AG04449 (cell line): ENCODE results near the gene NR1I3.

ENCODE experiments used
- CTCF ChIA-PET: fragments of 350-600 bp; formaldehyde crosslinking; extraction: SDS; loops from one replicate; lab custom pipeline; 2021; ENCODE audit warnings: antibody characterized with exemption; lab: Yijun Ruan, JAX
- POLR2A ChIA-PET: fragments of 400-600, 350-600 bp; formaldehyde crosslinking; extraction: SDS; loops from one replicate; lab custom pipeline; 2020; ENCODE audit warnings: antibody characterized with exemption, inconsistent platforms; lab: Yijun Ruan, JAX
- DNase-seq: peaks from one replicate; pipeline ENCODE4 v3.0.0-alpha.2; 2010; ENCODE audit warnings: low read depth, low spot score
- H3K4me3 ChIP-seq: 2 replicates; pipeline ENCODE4 v1.5.1; 2011; ENCODE audit warnings: low read depth, mild to moderate bottlenecking, control low read depth, low read length
- CTCF ChIP-seq: IDR thresholded peaks from one replicate; pipeline ENCODE4 v1.5.1; 2011; ENCODE audit warnings: mild to moderate bottlenecking, moderate library complexity, low read length, control low read depth, inconsistent platforms; ENCODE audit not compliant: insufficient read depth; ENCODE audit errors: missing control alignments

Gene NR1I3

GRCh38 chr1:161217831-161218230 lies 20.2 kb downstream of the NR1I3 start:
- ChIA-PET POLR2A (interaction anchor here (0.8 to 2.3 kb wide), 3 partner anchors 15 to 21 kb away, joined by 3 to 13 read pairs (median 4); partner anchors contain the start of gene NDUFS2), CTCF (interaction anchor here (1.2 to 23.5 kb wide), 4 partner anchors 9 to 165 kb away, joined by 3 to 758 read pairs (median 53); partner anchors contain the start of genes ADAMTS4, NDUFS2 and TOMM40L)
- H3K4me3 ChIP-seq, result no peak overlapping the region
- DNase-seq, result no peak
- TF ChIP-seq CTCF, result no peak

GRCh38 chr1:161216945-161217712 lies 20.9 kb downstream of the NR1I3 start:
- no peak for TF ChIP-seq CTCF
- POLR2A ChIA-PET, result interaction anchor here (0.6 to 2.3 kb wide), 4 partner anchors 8 to 41 kb away, joined by 3 to 13 read pairs (median 4); partner anchors contain the start of genes NDUFS2 and TOMM40L
- CTCF ChIA-PET, result interaction anchor here (1.2 to 23.5 kb wide), 4 partner anchors 10 to 165 kb away, joined by 3 to 758 read pairs (median 53); partner anchors contain the start of genes ADAMTS4, NDUFS2 and TOMM40L
- no peak overlapping the region for H3K4me3 ChIP-seq
- DNase-seq, result no peak

- no peak for TF ChIP-seq CTCF
- H3K4me3 ChIP-seq, result no peak within 1 kb of the TSS
- CTCF ChIA-PET, result interaction anchor here (1.0 to 23.5 kb wide), 3 partner anchors 12 to 167 kb away, joined by 3 to 758 read pairs (median 97); partner anchors contain the start of genes ADAMTS4, NDUFS2 and TOMM40L
- POLR2A ChIA-PET, result interaction anchor here (1.1 kb wide), 1 partner anchor 16 kb away, joined by 3 read pairs; the partner anchor contains the start of gene ADAMTS4
- DNase-seq, result no peak
Observed at GRCh38 chr1:161215076-161215475, 22.9 kb downstream of the NR1I3 start, which contains the start of gene FCER1G. FCER1G (plus strand) TSS chr1:161215295; CDS start chr1:161215322, 27 bp downstream.

- ChIA-PET CTCF (interaction anchor here (23.5 to 26.1 kb wide), 2 partner anchors 5 to 13 kb away, joined by 758 read pairs; partner anchors contain the start of genes ADAMTS4, APOA2, FCER1G and NDUFS2), POLR2A (no interaction called here)
- no peak for DNase-seq
- no peak for TF ChIP-seq CTCF
- H3K4me3 ChIP-seq, result no peak overlapping the region
Observed at GRCh38 chr1:161214369-161214768, 23.6 kb downstream of the NR1I3 start.

GRCh38 chr1:161209790-161210409 lies 28.1 kb downstream of the NR1I3 start:
- no peak for DNase-seq
- CTCF ChIA-PET, result interaction anchor here (1.1 to 26.1 kb wide), 11 partner anchors 8 to 172 kb away, joined by 3 to 758 read pairs (median 5); partner anchors contain the start of genes ADAMTS4, APOA2, CFAP126 and FCER1G
- TF ChIP-seq CTCF, result peak; percentile 90
- POLR2A ChIA-PET, result no interaction called here
- H3K4me3 ChIP-seq, result no peak overlapping the region
